Measurements from ENCODE around the gene USP40. TPM values are rescaled to one million over a fixed set of nuclear protein-coding genes. Genes with fewer than 3 reads are reported as not detected.
A peak's percentile ranks its signal among the peaks of the same experiment; 100 is the strongest.

The USP40 gene
- total RNA-seq, 1 donor: 40.2 TPM

- H3K4me3 ChIP-seq (ENCODE audit: low read depth, low read length): no peak overlapping the region
- TF ChIP-seq CTCF (IDR thresholded peaks at IDR 0.05; ENCODE audit: insufficient read depth, low read length): no peak
- DNase-seq (ENCODE audit: low read depth): no peak
These were observed 95.7 kb downstream of the USP40 start for GRCh38 chr2:233470839-233471238.

- peak; percentile 3 for DNase-seq (ENCODE audit: low read depth)
- no peak overlapping the region for H3K4me3 ChIP-seq (ENCODE audit: low read depth, low read length)
- TF ChIP-seq CTCF (IDR thresholded peaks at IDR 0.05; ENCODE audit: insufficient read depth, low read length): no peak
These were observed 96.4 kb downstream of the USP40 start for GRCh38 chr2:233470011-233470687.

DNA sequence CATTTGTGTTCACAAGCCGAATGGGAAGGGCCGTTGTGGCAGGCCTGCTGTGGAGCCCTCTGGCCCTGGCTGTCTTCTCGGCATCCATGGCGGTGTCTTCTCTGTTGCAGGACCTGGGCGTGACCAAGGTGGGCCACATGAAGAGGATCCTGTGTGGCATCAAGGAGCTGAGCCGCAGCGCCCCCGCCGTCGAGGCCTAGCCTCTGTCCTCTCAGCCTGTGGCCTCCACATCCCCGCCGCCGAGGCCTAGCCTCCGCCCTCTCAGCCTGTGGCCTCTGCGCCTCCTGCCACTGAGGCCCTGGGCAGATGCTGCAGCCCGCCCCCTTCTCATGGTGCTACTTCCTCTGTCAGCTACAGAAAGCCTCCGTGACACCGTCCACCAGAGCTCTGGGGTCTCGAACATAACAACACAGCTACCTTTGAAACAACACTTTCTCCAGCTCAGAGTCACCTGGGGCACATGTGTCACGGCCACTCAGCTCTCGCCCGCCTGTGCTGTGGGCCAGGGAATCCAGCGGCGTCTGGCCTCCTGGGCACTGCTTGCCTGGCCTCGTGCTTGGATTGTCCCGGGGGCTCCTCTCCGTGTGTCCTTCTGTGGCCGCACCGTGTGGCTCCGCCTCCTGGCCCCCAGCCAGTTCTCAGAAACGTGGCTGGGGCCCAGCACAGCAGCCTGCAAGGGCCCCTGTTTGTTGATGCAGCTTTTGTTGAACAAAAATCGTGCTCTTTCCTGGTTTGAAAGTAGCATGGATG, 97.1 kb downstream of the USP40 start:
- H3K4me3 ChIP-seq (ENCODE audit: low read depth, low read length): no peak overlapping the region
- no peak for DNase-seq (ENCODE audit: low read depth)
- no peak for TF ChIP-seq CTCF (IDR thresholded peaks at IDR 0.05; ENCODE audit: insufficient read depth, low read length)

DNA sequence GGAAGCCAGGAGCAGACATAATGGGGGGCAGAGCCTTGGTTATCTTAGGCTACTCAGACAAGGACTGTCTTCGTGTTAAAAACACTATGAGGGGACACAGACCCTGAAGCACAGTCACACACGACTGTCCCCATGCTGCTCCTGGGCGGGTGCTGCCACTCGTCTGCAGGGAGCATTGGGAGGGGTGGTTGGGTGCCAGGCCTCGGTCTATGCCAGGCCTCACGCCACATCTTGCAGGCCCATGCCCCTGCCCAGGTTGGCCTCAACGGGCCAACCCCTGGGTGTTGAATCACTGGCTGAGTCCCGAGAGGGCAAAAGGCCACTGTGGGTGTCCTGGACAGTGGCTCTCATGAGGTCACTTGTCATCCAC, 97.9 kb downstream of the USP40 start:
- no peak for DNase-seq (ENCODE audit: low read depth)
- H3K4me3 ChIP-seq (ENCODE audit: low read depth, low read length): no peak overlapping the region
- no peak for TF ChIP-seq CTCF (IDR thresholded peaks at IDR 0.05; ENCODE audit: insufficient read depth, low read length)

DNA sequence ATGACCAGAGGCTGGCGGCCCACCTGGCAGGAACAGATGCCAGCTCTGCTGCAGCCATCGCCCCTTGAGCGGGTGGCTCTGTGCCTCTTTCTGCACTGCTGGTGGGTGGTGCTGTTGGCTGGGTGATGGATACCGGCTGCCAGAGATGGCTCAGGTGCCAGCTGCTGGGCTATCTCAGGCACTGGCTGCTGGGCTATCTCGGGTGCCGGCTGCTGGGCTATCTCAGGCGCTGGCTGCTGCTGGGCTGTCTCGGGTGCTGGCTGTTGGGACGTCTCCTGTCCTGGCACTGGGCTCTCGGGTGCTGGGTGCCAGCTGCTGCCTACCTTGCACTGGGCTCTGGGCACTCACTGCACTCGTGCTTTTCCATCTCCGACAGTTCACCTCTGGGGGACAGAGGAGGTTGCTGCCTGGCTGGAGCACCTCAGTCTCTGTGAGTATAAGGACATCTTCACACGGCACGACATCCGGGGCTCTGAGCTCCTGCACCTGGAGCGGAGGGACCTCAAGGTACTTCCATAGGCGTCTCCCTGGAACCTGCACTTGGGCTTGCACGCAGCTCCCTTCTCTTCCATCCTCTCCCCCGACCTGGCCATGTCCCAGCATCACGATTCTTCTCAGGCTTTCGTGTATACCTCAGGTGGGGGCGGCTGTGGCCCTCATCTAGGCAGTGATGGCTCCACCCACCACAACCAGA, 98.4 kb downstream of the USP40 start:
- H3K4me3 ChIP-seq (ENCODE audit: low read depth, low read length): no peak overlapping the region
- TF ChIP-seq CTCF (IDR thresholded peaks at IDR 0.05; ENCODE audit: insufficient read depth, low read length): no peak
- no peak for DNase-seq (ENCODE audit: low read depth)

GRCh38 chr2:233466991-233467603, 99.5 kb downstream of the USP40 start:
- no peak for DNase-seq (ENCODE audit: low read depth)
- no peak for TF ChIP-seq CTCF (IDR thresholded peaks at IDR 0.05; ENCODE audit: insufficient read depth, low read length)
- H3K4me3 ChIP-seq (ENCODE audit: low read depth, low read length): no peak overlapping the region

All from fibroblast of the aortic adventitia (primary cell).